Brain microvascular endothelial cell (primary cell): ENCODE data around the gene ASF1B.

Source experiments
- DNase-seq: peaks from one replicate; pipeline ENCODE4 v3.0.0-alpha.2; 2020
- H3K27ac ChIP-seq: fragments of 250-450 bp; sonication (Bioruptor Pico); 2 replicates; pipeline ENCODE4 v1.5.1; 2020; ENCODE audit warnings: mild to moderate bottlenecking, moderate library complexity
- H3K27me3 ChIP-seq: fragments of 250-450 bp; sonication (Bioruptor Pico); replicated peaks from 2 replicates; pipeline ENCODE4 v1.5.1; 2020; ENCODE audit warnings: mild to moderate bottlenecking
- H3K36me3 ChIP-seq: fragments of 250-450 bp; sonication (Bioruptor Pico); replicated peaks from 2 replicates; pipeline ENCODE4 v1.5.1; 2020; ENCODE audit warnings: mild to moderate bottlenecking
- H3K4me3 ChIP-seq: 2 replicates; pipeline ENCODE4 v1.5.1; 2011; ENCODE audit warnings: low read depth, mild to moderate bottlenecking, control low read depth, low read length, moderate library complexity
- in situ Hi-C: cut with HindIII; loops from 2 replicates; pipeline ENCODE4 v1.10.0; 2017; ENCODE audit warnings: low sequenced_read_pairs, low pct_ligation_motif_present
- TF ChIP-seq, protein P1 (sequence below): IDR thresholded peaks from 2 replicates; pipeline ENCODE4 v1.5.1; 2011; ENCODE audit warnings: low read depth, mild to moderate bottlenecking, moderate library complexity, low read length, control low read depth, inconsistent platforms; ENCODE audit errors: missing control alignments

Gene ASF1B

GRCh38 chr19:14105680-14106079 is 30.7 kb downstream of the ASF1B start:
- in situ Hi-C loops: no loop called here
- DNase-seq: no peak
- Histone ChIP-seq H3K27me3 (no peaks in the 10 kb centered on the region), H3K36me3 (peaks cover 33% of the 10 kb centered on the region), H3K27ac (no peak overlapping the region), H3K4me3 (no peak overlapping the region)
- TF ChIP-seq, protein P1, sequence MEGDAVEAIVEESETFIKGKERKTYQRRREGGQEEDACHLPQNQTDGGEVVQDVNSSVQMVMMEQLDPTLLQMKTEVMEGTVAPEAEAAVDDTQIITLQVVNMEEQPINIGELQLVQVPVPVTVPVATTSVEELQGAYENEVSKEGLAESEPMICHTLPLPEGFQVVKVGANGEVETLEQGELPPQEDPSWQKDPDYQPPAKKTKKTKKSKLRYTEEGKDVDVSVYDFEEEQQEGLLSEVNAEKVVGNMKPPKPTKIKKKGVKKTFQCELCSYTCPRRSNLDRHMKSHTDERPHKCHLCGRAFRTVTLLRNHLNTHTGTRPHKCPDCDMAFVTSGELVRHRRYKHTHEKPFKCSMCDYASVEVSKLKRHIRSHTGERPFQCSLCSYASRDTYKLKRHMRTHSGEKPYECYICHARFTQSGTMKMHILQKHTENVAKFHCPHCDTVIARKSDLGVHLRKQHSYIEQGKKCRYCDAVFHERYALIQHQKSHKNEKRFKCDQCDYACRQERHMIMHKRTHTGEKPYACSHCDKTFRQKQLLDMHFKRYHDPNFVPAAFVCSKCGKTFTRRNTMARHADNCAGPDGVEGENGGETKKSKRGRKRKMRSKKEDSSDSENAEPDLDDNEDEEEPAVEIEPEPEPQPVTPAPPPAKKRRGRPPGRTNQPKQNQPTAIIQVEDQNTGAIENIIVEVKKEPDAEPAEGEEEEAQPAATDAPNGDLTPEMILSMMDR: no peak

- no peak for DNase-seq
- H3K4me3 ChIP-seq: no peak overlapping the region
- in situ Hi-C loops: no loop called here
- TF ChIP-seq, protein P1: no peak
- H3K27me3 ChIP-seq: no peaks in the 10 kb centered on the region
- no peak overlapping the region for H3K27ac ChIP-seq
- peaks cover 40% of the 10 kb centered on the region for H3K36me3 ChIP-seq
These were observed 33.1 kb downstream of the ASF1B start for GRCh38 chr19:14103310-14103709.

GRCh38 chr19:14102756-14103155 is 33.6 kb downstream of the ASF1B start:
- Histone ChIP-seq H3K27me3 (no peaks in the 10 kb centered on the region), H3K4me3 (no peak overlapping the region), H3K36me3 (peaks cover 42% of the 10 kb centered on the region), H3K27ac (no peak overlapping the region)
- DNase-seq: no peak
- in situ Hi-C loops: no loop called here
- TF ChIP-seq, protein P1: no peak

DNA sequence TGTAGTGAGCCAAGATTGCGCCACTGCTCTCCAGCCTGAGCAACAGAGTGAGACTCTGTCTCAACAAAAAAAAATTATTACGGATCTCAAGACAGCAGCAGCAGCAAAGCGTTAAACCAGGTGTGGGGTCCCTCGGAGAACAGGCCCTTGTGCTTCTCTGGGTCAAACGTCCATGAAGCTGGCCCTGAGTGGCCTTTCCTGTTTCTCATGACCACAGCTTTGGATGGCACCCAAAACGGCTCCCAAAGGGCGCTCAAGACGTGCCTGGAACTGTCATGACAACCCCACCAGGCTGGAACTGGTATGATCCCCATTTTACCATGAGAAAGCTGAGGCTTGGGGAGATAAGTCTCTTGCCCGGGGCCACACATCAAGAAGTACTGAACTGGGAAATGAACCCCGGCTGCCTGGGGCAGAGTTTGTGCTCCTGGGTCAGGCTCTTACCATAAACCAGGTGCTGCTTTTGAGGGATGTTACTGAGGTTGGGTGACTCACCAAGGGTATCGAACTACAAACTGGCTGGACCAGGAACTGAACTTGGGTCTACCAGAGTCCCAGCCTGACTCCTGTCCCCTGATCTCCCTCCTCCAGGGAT is 34.2 kb downstream of the ASF1B start:
- Histone ChIP-seq H3K27ac (no peak overlapping the region), H3K36me3 (peaks cover 44% of the 10 kb centered on the region), H3K27me3 (no peaks in the 10 kb centered on the region), H3K4me3 (no peak overlapping the region)
- DNase-seq: no peak
- TF ChIP-seq, protein P1: no peak
- in situ Hi-C loops: no loop called here

DNA sequence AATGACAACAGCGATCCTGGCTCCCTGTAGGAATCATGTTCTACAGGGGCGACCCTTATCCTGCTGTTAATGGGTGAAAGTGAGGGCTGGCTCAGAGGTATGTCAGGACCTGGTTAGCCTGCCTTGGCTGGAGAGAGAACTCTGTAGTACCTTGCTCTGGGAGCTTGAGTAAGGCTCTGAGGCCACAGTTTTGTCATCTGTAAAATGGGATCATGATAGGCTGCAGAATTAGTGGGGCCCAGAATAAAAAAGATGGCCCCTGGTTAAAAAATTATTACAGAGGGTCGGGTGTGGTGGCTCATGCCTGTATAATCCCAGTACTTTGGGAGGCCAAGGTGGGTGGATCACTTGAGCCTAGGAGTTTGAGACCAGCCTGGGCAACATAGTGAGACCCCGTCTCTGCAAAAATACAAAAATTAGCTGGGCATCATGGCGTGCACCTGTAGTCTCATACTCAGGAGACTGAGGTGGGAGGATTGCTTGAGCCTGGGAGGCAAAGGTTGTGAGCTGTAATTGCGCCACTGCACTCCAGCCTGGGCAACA is 35.3 kb downstream of the ASF1B start:
- Histone ChIP-seq H3K36me3 (peaks cover 45% of the 10 kb centered on the region), H3K27me3 (no peaks in the 10 kb centered on the region), H3K27ac (no peak overlapping the region), H3K4me3 (no peak overlapping the region)
- TF ChIP-seq, protein P1: no peak
- in situ Hi-C loops: no loop called here
- DNase-seq: no peak
